GM21576 (cell line): ENCODE results near the gene DPH1.
"Not testable (repeated sequence)": the region's sequence is repeated elsewhere in the genome, so short reads cannot be mapped to it uniquely, and the experiment has no call there.

ENCODE experiments used
- ATAC-seq: cut with Tn5 transposase; IDR thresholded peaks from one replicate; pipeline ENCODE4 v1.9.1; 2021; ENCODE audit warnings: mild to moderate bottlenecking, moderate library complexity; ENCODE audit not compliant: unreplicated experiment

DPH1 gene

GRCh38 chr17:2029911-2030778 lies at the start of gene DPH1:
DPH1 (plus strand) TSS chr17:2030153; CDS start chr17:2030170, 17 bp downstream.
- ATAC-seq = peak; percentile 56

- ATAC-seq = no peak
These were observed 49.2 kb upstream of the DPH1 start for GRCh38 chr17:1980665-1981250.

- ATAC-seq = not testable (repeated sequence)
These were observed 47.1 kb upstream of the DPH1 start for GRCh38 chr17:1982793-1983366.

GRCh38 chr17:1985093-1985492 lies 44.9 kb upstream of the DPH1 start:
- ATAC-seq = no peak

GRCh38 chr17:1985686-1986085 lies 44.3 kb upstream of the DPH1 start:
- no peak for ATAC-seq

GRCh38 chr17:1986783-1987451 lies 43.0 kb upstream of the DPH1 start:
- no peak for ATAC-seq

- ATAC-seq = no peak
These were observed 40.8 kb upstream of the DPH1 start for GRCh38 chr17:1989135-1989534.

GRCh38 chr17:1992541-1992940 lies 37.4 kb upstream of the DPH1 start:
- no peak for ATAC-seq

- ATAC-seq = no peak
These were observed 35.2 kb upstream of the DPH1 start for GRCh38 chr17:1994707-1995106.

- no peak for ATAC-seq
These were observed 34.5 kb upstream of the DPH1 start for GRCh38 chr17:1995321-1995892.

GRCh38 chr17:1995907-1996799 lies 33.8 kb upstream of the DPH1 start:
- no peak for ATAC-seq

GRCh38 chr17:1996800-1997288 lies 33.1 kb upstream of the DPH1 start:
- ATAC-seq = no peak

- ATAC-seq = no peak
These were observed 32.5 kb upstream of the DPH1 start for GRCh38 chr17:1997289-1997926.

GRCh38 chr17:1997927-1998742 lies 31.8 kb upstream of the DPH1 start:
- no peak for ATAC-seq

- no peak for ATAC-seq
These were observed 30.2 kb upstream of the DPH1 start for GRCh38 chr17:1999557-2000251.

GRCh38 chr17:2002767-2003329 lies 27.1 kb upstream of the DPH1 start:
- ATAC-seq = no peak

GRCh38 chr17:2003525-2003924 lies 26.4 kb upstream of the DPH1 start:
- ATAC-seq = no peak
